GM18520 (cell line): Measurements from ENCODE around the gene MSRB3.
"Not testable (repeated sequence)": the region's sequence is repeated elsewhere in the genome, so short reads cannot be mapped to it uniquely, and the experiment has no call there.

ENCODE experiments used
- ATAC-seq: cut with Tn5 transposase; IDR thresholded peaks from one replicate; pipeline ENCODE4 v1.9.1; 2021; ENCODE audit not compliant: unreplicated experiment

Gene MSRB3

GRCh38 chr12:65285532-65285931 is 7.0 kb downstream of the MSRB3 start:
- ATAC-seq = not testable (repeated sequence)

- no peak for ATAC-seq
Observed at GRCh38 chr12:65287426-65287825, 8.9 kb downstream of the MSRB3 start.

GRCh38 chr12:65292241-65292640 is 13.8 kb downstream of the MSRB3 start:
- ATAC-seq = no peak

GRCh38 chr12:65293735-65294134 is 15.3 kb downstream of the MSRB3 start:
- no peak for ATAC-seq

GRCh38 chr12:65294641-65295262 is 16.3 kb downstream of the MSRB3 start:
- no peak for ATAC-seq

- ATAC-seq = no peak
Observed at GRCh38 chr12:65296508-65297265, 18.2 kb downstream of the MSRB3 start.

GRCh38 chr12:65300097-65300496 is 21.6 kb downstream of the MSRB3 start:
- no peak for ATAC-seq

- ATAC-seq = no peak
Observed at GRCh38 chr12:65300679-65301349, 22.3 kb downstream of the MSRB3 start.

GRCh38 chr12:65302891-65303290 is 24.4 kb downstream of the MSRB3 start:
- no peak for ATAC-seq

GRCh38 chr12:65305346-65305950 is 27.0 kb downstream of the MSRB3 start:
- ATAC-seq = no peak

GRCh38 chr12:65306366-65307168 is 28.1 kb downstream of the MSRB3 start:
- no peak for ATAC-seq

GRCh38 chr12:65307169-65307501 is 28.7 kb downstream of the MSRB3 start:
- no peak for ATAC-seq

GRCh38 chr12:65308006-65308405 is 29.5 kb downstream of the MSRB3 start:
- ATAC-seq = no peak

GRCh38 chr12:65308601-65309071 is 30.2 kb downstream of the MSRB3 start:
- no peak for ATAC-seq

- ATAC-seq = no peak
Observed at GRCh38 chr12:65311260-65311659, 32.8 kb downstream of the MSRB3 start.

GRCh38 chr12:65313719-65314317 is 35.3 kb downstream of the MSRB3 start:
- no peak for ATAC-seq

GRCh38 chr12:65315238-65315637 is 36.8 kb downstream of the MSRB3 start:
- ATAC-seq = not testable (repeated sequence)

GRCh38 chr12:65318186-65318685 is 39.8 kb downstream of the MSRB3 start:
- ATAC-seq = no peak

GRCh38 chr12:65319688-65320200 is 41.3 kb downstream of the MSRB3 start:
- no peak for ATAC-seq

- ATAC-seq = no peak
Observed at GRCh38 chr12:65323070-65323469, 44.6 kb downstream of the MSRB3 start.
